Measurements from ENCODE around the gene DHX30.

Gene DHX30

DNA sequence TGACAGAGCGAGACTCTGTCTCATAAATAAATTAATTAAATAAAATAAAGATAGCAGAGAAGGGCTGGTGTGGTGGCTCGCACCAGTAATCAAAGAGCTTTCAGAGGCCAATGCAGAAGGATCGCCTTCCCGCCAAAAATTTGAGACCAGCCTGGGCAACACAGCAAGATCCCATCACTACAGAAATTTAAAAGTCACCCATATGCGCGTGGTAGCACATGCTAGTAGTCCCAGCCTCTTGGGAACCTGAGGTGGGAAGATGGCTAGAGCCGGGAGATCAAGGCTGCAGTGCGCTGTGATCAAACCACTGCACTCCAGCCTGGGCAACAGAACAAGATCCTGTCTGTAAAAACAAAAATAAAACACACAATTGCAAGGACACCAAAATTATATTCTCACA is 30.9 kb upstream of the DHX30 start:
- H3K4me1 ChIP-seq (ENCODE audit: insufficient read depth, insufficient read length): no peaks in the 10 kb centered on the region
- no peak overlapping the region for H3K9ac ChIP-seq (ENCODE audit: insufficient read length, low read depth)
- no peak overlapping the region for H3K4me3 ChIP-seq (ENCODE audit: insufficient read length, low read depth)
- H3K36me3 ChIP-seq (ENCODE audit: insufficient read depth, insufficient read length, low read length): peaks cover 62% of the 10 kb centered on the region
- TF ChIP-seq ZNF274 (IDR thresholded peaks at IDR 0.05; ENCODE audit: low read depth, low read length) (no peak), SUZ12 (IDR thresholded peaks at IDR 0.05; ENCODE audit: extremely low read depth, insufficient read depth, insufficient read length) (no peak), YY1 (IDR thresholded peaks at IDR 0.05; ENCODE audit: insufficient read depth, insufficient read length) (no peak)
- DNase-seq (ENCODE audit: low read depth, low spot score): no peak
- no peaks in the 10 kb centered on the region for H3K9me3 ChIP-seq (ENCODE audit: insufficient read depth, low read length)
- no peaks in the 10 kb centered on the region for H3K27me3 ChIP-seq (ENCODE audit: insufficient read depth, insufficient read length)

DNA sequence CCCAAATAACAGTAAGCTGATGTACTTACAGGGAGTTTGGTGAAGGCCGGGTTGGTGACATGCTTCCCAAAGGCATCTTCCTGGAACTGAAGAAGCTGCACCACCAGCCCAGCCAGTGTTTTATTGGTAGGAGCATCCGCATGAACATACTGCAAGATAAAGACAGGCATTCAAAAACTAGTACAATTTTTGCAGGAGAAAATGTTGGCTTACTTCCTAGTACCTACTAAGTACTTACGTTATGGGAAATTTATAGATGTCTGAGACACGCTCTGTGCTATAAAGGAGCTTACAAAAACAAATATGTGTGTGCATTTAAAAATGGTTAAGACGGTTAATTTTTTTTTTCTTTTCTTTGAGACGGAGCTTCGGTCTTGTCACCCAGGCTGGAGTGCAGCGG is 30.1 kb upstream of the DHX30 start:
- Histone ChIP-seq H3K4me1 (ENCODE audit: insufficient read depth, insufficient read length) (no peaks in the 10 kb centered on the region), H3K27me3 (ENCODE audit: insufficient read depth, insufficient read length) (no peaks in the 10 kb centered on the region), H3K9me3 (ENCODE audit: insufficient read depth, low read length) (no peaks in the 10 kb centered on the region), H3K36me3 (ENCODE audit: insufficient read depth, insufficient read length, low read length) (peaks cover 61% of the 10 kb centered on the region), H3K4me3 (ENCODE audit: insufficient read length, low read depth) (no peak overlapping the region), H3K9ac (ENCODE audit: insufficient read length, low read depth) (no peak overlapping the region)
- TF ChIP-seq SUZ12 (IDR thresholded peaks at IDR 0.05; ENCODE audit: extremely low read depth, insufficient read depth, insufficient read length) (no peak), ZNF274 (IDR thresholded peaks at IDR 0.05; ENCODE audit: low read depth, low read length) (no peak), YY1 (IDR thresholded peaks at IDR 0.05; ENCODE audit: insufficient read depth, insufficient read length) (no peak)
- no peak for DNase-seq (ENCODE audit: low read depth, low spot score)

DNA sequence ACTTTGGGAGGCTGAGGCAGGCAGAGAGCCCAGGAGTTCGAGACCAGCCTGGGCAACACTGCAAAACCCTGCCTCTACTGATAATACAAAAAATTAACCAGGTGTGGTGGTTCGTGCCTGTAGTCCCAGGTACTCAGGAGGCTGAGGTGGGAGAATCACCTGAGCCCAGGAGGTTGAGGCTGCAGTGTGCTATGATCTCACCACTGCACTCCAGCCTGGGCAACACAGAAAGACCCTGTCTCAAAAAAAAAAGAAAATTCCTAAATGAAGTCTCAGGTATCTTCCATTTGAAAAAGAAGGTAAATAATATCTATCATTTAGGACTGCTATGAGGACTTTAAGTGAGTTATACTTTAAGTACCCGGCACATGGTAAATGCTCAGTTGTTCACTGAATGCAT is 24.2 kb upstream of the DHX30 start:
- no peaks in the 10 kb centered on the region for H3K27me3 ChIP-seq (ENCODE audit: insufficient read depth, insufficient read length)
- H3K4me3 ChIP-seq (ENCODE audit: insufficient read length, low read depth): no peak overlapping the region
- peaks cover 21% of the 10 kb centered on the region for H3K36me3 ChIP-seq (ENCODE audit: insufficient read depth, insufficient read length, low read length)
- H3K9ac ChIP-seq (ENCODE audit: insufficient read length, low read depth): no peak overlapping the region
- no peaks in the 10 kb centered on the region for H3K4me1 ChIP-seq (ENCODE audit: insufficient read depth, insufficient read length)
- DNase-seq (ENCODE audit: low read depth, low spot score): no peak
- H3K9me3 ChIP-seq (ENCODE audit: insufficient read depth, low read length): no peaks in the 10 kb centered on the region
- no peak for TF ChIP-seq YY1 (IDR thresholded peaks at IDR 0.05; ENCODE audit: insufficient read depth, insufficient read length)

DNA sequence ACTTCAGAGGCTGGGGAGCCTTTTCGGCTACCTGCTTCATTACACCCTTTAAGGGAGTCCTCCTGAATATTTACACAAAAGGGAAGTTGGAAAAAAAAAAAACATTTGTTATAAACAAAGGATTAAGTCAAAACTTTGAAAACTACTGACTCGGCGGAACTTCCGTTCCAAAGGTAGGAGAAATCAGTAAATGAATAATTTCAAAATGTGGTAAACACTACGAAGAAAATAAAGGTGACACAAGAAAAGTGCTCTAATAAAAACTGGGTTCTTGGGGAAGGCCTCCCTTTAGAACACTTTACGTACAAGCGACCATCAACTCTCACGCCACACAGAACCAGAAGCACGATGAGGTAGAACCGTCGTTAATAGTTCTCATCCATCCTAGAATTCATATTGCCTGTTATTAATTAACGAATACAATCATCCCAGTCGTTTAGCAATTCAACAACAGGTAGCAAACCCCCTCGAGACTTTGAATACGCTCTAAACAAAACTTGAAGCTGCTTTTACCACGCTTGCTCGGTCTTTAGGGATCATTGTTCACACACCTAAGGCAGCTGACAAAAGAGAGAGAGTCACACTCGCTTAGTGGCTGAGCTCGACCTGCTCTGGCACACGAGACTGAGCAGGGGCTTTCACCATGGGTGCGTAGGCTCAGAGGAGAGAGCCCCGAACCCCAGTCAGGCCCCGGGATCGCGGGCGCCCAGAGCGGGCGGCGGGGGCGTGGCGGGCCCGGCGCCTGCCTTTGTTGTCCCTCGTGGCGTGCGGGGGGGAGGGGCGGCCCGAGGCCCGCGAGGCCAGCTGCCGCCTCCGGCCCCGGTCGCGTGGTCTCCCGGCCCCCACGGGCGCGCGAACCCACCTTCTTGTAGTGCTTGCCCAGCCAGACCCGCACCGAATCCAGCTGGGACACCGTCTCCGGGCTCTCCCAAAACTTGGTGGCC is 21.9 kb upstream of the DHX30 start:
- no peak for DNase-seq (ENCODE audit: low read depth, low spot score)
- no peaks in the 10 kb centered on the region for H3K4me1 ChIP-seq (ENCODE audit: insufficient read depth, insufficient read length)
- H3K27me3 ChIP-seq (ENCODE audit: insufficient read depth, insufficient read length): no peaks in the 10 kb centered on the region
- H3K9me3 ChIP-seq (ENCODE audit: insufficient read depth, low read length): no peaks in the 10 kb centered on the region
- peak overlapping the region; percentile 68 for H3K4me3 ChIP-seq (ENCODE audit: insufficient read length, low read depth)
- TF ChIP-seq SUZ12 (IDR thresholded peaks at IDR 0.05; ENCODE audit: extremely low read depth, insufficient read depth, insufficient read length): no peak
- TF ChIP-seq YY1 (IDR thresholded peaks at IDR 0.05; ENCODE audit: insufficient read depth, insufficient read length): no peak
- no peak for TF ChIP-seq ZNF274 (IDR thresholded peaks at IDR 0.05; ENCODE audit: low read depth, low read length)
- H3K36me3 ChIP-seq (ENCODE audit: insufficient read depth, insufficient read length, low read length): peaks cover 18% of the 10 kb centered on the region
- peak overlapping the region; percentile 83 for H3K9ac ChIP-seq (ENCODE audit: insufficient read length, low read depth)

DNA sequence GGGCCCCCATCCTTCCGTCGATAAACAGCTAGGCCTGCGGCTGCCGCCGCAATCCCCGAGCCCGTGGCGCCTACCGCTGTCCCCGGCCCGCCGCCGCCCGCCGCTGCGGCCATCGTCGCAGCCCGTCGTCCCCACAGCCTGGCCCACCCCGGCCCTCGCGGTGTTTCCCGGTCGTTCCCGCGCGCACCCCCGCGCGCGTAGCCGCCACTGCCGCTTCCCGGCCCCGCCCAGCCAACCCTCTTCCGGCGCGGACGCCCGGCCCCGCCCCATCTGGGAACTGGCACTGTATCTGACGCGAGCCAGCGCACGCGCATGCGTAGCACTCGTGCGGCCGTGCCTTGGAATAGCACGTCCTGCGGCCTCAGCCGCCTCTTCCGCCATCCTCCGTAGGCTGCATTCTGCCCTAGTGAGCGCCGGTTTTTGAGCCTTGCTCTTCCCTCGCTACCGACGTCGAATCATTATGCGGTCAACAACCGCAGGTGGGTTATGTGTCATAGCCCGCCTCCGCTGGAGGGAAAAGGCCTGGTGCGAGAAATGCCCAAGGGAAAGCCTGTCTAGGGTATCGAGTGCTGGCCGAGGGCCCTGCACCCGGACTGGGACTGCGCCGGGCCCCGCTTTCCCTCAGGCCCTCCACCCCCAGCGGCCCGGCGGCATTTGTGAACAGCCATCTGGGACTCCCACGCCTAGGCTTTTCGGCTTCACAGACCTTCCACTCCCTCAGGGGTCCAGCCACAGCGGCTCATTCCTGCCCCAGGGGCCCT is 21.1 kb upstream of the DHX30 start, which contains the start of gene SMARCC1:
TSS of gene SMARCC1 (minus strand) at position 209 of the 761 bp plus-strand sequence. CDS start at position 113, 96 bp downstream.
- DNase-seq (ENCODE audit: low read depth, low spot score): peak; percentile 96
- H3K9ac ChIP-seq (ENCODE audit: insufficient read length, low read depth): peak within 1 kb of the TSS; percentile 83
- no peaks in the 10 kb centered on the region for H3K9me3 ChIP-seq (ENCODE audit: insufficient read depth, low read length)
- peaks cover 10% of the 10 kb centered on the region for H3K36me3 ChIP-seq (ENCODE audit: insufficient read depth, insufficient read length, low read length)
- no peaks in the 10 kb centered on the region for H3K4me1 ChIP-seq (ENCODE audit: insufficient read depth, insufficient read length)
- no peak for TF ChIP-seq SUZ12 (IDR thresholded peaks at IDR 0.05; ENCODE audit: extremely low read depth, insufficient read depth, insufficient read length)
- peak; percentile 26 for TF ChIP-seq YY1 (IDR thresholded peaks at IDR 0.05; ENCODE audit: insufficient read depth, insufficient read length)
- peak within 1 kb of the TSS; percentile 68 for H3K4me3 ChIP-seq (ENCODE audit: insufficient read length, low read depth)
- no peaks in the 10 kb centered on the region for H3K27me3 ChIP-seq (ENCODE audit: insufficient read depth, insufficient read length)

DNA sequence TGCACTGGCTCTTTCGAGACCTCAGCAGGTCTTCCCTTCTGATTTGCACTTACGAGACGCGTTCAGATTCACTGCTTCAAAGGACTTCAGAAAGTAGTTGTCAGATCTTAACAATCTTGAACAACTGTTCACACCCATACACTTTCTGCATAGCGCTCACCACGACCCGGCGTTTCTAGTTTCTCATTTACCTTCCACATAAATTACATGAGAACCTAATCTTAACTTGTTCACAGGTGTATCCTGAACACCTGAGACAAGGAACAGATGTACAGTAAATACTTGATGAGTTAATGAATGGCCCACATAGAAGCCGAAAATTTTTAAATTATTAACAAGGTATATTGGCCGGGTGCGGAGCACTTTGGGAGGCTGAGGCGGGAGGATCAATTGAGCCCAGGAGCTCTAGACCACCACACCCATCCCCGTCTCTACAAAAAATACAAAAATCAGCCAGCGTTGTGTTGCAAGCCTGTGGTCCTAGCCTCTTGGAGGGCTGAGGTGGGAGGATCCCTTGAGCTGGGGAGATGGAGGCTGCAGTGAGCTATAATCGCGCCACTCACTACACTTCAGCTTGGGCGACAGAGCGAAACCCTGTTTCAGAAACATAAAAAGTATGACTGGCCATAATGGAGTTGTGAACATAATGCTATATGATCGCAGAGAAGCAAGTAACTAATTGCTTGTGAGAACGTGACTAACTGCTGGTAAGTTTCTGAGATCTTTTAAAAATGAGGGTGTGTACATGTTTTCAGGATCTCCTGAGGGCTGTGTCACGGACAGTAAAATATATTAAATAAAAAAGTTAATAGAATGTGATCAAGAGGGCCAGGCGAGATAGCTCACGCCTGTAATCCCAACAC is 20.3 kb upstream of the DHX30 start:
- Histone ChIP-seq H3K27me3 (ENCODE audit: insufficient read depth, insufficient read length) (no peaks in the 10 kb centered on the region), H3K36me3 (ENCODE audit: insufficient read depth, insufficient read length, low read length) (peaks cover 10% of the 10 kb centered on the region), H3K9me3 (ENCODE audit: insufficient read depth, low read length) (no peaks in the 10 kb centered on the region), H3K4me1 (ENCODE audit: insufficient read depth, insufficient read length) (no peaks in the 10 kb centered on the region), H3K9ac (ENCODE audit: insufficient read length, low read depth) (peak overlapping the region; percentile 83), H3K4me3 (ENCODE audit: insufficient read length, low read depth) (peak overlapping the region; percentile 68)
- DNase-seq (ENCODE audit: low read depth, low spot score): no peak
- TF ChIP-seq ZNF274 (IDR thresholded peaks at IDR 0.05; ENCODE audit: low read depth, low read length) (no peak), YY1 (IDR thresholded peaks at IDR 0.05; ENCODE audit: insufficient read depth, insufficient read length) (no peak), SUZ12 (IDR thresholded peaks at IDR 0.05; ENCODE audit: extremely low read depth, insufficient read depth, insufficient read length) (no peak)
